ENCODE data around the gene MAMDC2. TPM values are rescaled to one million over a fixed set of nuclear protein-coding genes. Genes with fewer than 3 reads are reported as not detected.

Gene MAMDC2
- total RNA-seq, 4 donors from 2014 or later, result 8.9 to 24.7 (median 17.4) TPM

- H3K4me1 ChIP-seq, result peaks cover 0 to 12% (median 0%) of the 10 kb centered on the region in 4 donors
- H3K27me3 ChIP-seq, result no peaks in the 10 kb centered on the region
- no peaks in the 10 kb centered on the region for H3K36me3 ChIP-seq
- DNase-seq, result no peak
- TF ChIP-seq POLR2A (IDR thresholded peaks at IDR 0.05) (no peak), CTCF (IDR thresholded peaks at IDR 0.05) (no peak)
- H3K9me3 ChIP-seq, result no peaks in the 10 kb centered on the region
- H3K27ac ChIP-seq, result peak overlapping the region; percentile 46 to 80 (median 67)
- H3K4me3 ChIP-seq, result peak overlapping the region; percentile 37 to 54 (median 45)
Measured at GRCh38 chr9:70044490-70045307, 1.1 kb downstream of the MAMDC2 start.

DNA sequence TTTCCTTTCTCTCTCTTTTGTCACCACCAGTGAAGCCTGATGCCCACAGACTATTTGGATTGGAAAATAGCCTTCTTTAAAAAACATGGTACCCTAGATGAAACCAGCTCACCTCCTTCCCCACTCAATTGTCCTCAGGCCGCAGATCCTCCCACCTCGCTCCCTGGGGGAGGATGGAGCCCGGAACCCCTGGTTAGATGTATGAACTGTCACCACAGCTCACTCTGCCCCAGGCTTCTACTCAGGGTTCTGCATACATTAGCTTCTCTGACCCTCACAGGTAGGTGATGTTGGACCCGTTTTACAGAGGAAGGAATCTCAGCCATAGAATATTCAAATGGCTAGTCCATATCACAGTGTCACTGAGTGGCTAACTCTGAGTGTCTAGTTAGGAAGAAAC is 1.8 kb downstream of the MAMDC2 start:
- H3K4me1 ChIP-seq, result peaks cover 0 to 12% (median 0%) of the 10 kb centered on the region in 4 donors
- no peaks in the 10 kb centered on the region for H3K27me3 ChIP-seq
- peak overlapping the region in 3 of 4 donors; percentile 10 to 80 (median 62) for H3K27ac ChIP-seq
- TF ChIP-seq POLR2A (IDR thresholded peaks at IDR 0.05), result no peak
- TF ChIP-seq CTCF (IDR thresholded peaks at IDR 0.05), result no peak
- H3K4me3 ChIP-seq, result peak overlapping the region in 3 of 4 donors; percentile 34 to 53 (median 37)
- DNase-seq, result no peak
- H3K9me3 ChIP-seq, result no peaks in the 10 kb centered on the region
- no peaks in the 10 kb centered on the region for H3K36me3 ChIP-seq

GRCh38 chr9:70046274-70047070 is 2.8 kb downstream of the MAMDC2 start:
- DNase-seq, result no peak
- peak overlapping the region in 3 of 4 donors; percentile 1 to 53 (median 34) for H3K4me3 ChIP-seq

GRCh38 chr9:70049236-70049635 is 5.6 kb downstream of the MAMDC2 start:
- no peaks in the 10 kb centered on the region for H3K27me3 ChIP-seq
- no peak for TF ChIP-seq CTCF (IDR thresholded peaks at IDR 0.05)
- no peak for TF ChIP-seq POLR2A (IDR thresholded peaks at IDR 0.05)
- no peaks in the 10 kb centered on the region for H3K9me3 ChIP-seq
- DNase-seq, result peak in 1 of 3 donors; percentile 64
- H3K4me3 ChIP-seq, result no peak overlapping the region
- H3K36me3 ChIP-seq, result no peaks in the 10 kb centered on the region
- H3K27ac ChIP-seq, result peak overlapping the region; percentile 22 to 79 (median 66)
- peaks cover 0 to 19% (median 0%) of the 10 kb centered on the region in 4 donors for H3K4me1 ChIP-seq

More at GRCh38 chr9:70046274-70047070, 2.8 kb downstream of the MAMDC2 start:
- no peaks in the 10 kb centered on the region for H3K36me3 ChIP-seq
- H3K4me1 ChIP-seq, result peaks cover 0 to 12% (median 0%) of the 10 kb centered on the region in 4 donors
- TF ChIP-seq POLR2A (IDR thresholded peaks at IDR 0.05), result no peak
- no peak for TF ChIP-seq CTCF (IDR thresholded peaks at IDR 0.05)
- H3K9me3 ChIP-seq, result no peaks in the 10 kb centered on the region
- H3K27me3 ChIP-seq, result no peaks in the 10 kb centered on the region
- H3K27ac ChIP-seq, result peak overlapping the region in 3 of 4 donors; percentile 10 to 80 (median 62)

DNA sequence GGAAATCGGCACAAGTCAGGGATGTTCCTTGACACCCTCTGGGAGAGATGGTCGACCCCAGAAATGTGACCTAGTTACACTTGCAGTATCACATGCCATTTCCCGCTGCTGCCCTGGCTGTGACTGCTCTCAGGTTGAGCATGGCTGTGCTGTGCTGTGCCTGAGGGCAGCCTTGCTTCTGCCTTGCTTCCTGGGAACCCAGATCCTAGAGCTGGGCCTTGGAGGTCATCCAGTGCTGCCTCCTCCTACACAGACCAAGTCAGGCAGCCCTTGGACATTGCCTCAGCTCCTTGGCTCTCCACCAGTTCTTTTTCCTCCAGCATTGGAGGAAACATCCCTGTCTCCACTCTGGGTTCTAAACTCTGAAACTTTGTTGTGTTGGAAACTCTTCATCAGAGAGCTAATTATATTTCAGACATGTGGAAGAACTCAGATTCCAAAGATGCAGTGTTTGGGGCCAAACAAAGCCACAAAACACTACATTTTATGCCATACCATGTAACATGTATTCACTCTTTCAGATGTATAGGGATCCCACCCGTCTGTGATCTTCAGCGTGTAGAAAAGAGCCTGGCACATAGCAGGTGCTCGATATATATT is 6.1 kb downstream of the MAMDC2 start:
- no peak overlapping the region for H3K4me3 ChIP-seq
- peak in 1 of 3 donors; percentile 78 for DNase-seq
- no peaks in the 10 kb centered on the region for H3K36me3 ChIP-seq
- H3K27ac ChIP-seq, result peak overlapping the region; percentile 36 to 79 (median 66)
- no peaks in the 10 kb centered on the region for H3K9me3 ChIP-seq
- no peaks in the 10 kb centered on the region for H3K27me3 ChIP-seq
- no peak for TF ChIP-seq CTCF (IDR thresholded peaks at IDR 0.05)
- TF ChIP-seq POLR2A (IDR thresholded peaks at IDR 0.05), result no peak
- peaks cover 0 to 19% (median 0%) of the 10 kb centered on the region in 4 donors for H3K4me1 ChIP-seq

Data from Peyer's patch (tissue), 4 donors.